GM23338 (cell line): ENCODE data around the gene C4orf17. TPM values are rescaled to one million over a fixed set of nuclear protein-coding genes. Genes with fewer than 3 reads are reported as not detected.

Experiments used
- ATAC-seq: fragments of 200-7000 bp; cut with Tn5 transposase; 3 replicates; pipeline ENCODE4 v1.9.1; 2020
- DNase-seq: peaks from one replicate; pipeline ENCODE4 v3.0.0-alpha.2; 2015; ENCODE audit warnings: low spot score
- H2AFZ ChIP-seq: fragments of 200-600 bp; sonication (generic); 2 replicates; pipeline ENCODE4 v1.8.0; 2016; ENCODE audit warnings: antibody characterized with exemption, mild to moderate bottlenecking, moderate library complexity
- H3F3A ChIP-seq: fragments of 200-600 bp; sonication (generic); replicated peaks from 2 replicates; pipeline ENCODE4 v1.8.0; 2017; ENCODE audit warnings: antibody characterized with exemption, mixed run types, low read depth
- H3K27ac ChIP-seq: fragments of 200-600 bp; sonication (generic); 2 replicates; pipeline ENCODE4 v1.6.1; 2016; ENCODE audit warnings: low read depth
- H3K27me3 ChIP-seq: fragments of 200-600 bp; sonication (generic); 2 replicates; pipeline ENCODE4 v1.8.0; 2016; ENCODE audit warnings: mild to moderate bottlenecking, mixed run types, moderate library complexity; ENCODE audit not compliant: insufficient read depth
- H3K36me3 ChIP-seq: fragments of 200-600 bp; sonication (generic); 2 replicates; pipeline ENCODE4 v1.8.0; 2016; ENCODE audit warnings: mild to moderate bottlenecking; ENCODE audit not compliant: insufficient read depth
- H3K4me1 ChIP-seq: fragments of 200-600 bp; sonication (generic); 2 replicates; pipeline ENCODE4 v1.8.0; 2016; ENCODE audit warnings: mild to moderate bottlenecking, moderate library complexity; ENCODE audit not compliant: insufficient read depth
- H3K4me2 ChIP-seq: fragments of 200-600 bp; sonication (generic); 2 replicates; pipeline ENCODE4 v1.7.1; 2017; ENCODE audit warnings: mixed run types
- H3K4me3 ChIP-seq: fragments of 200-600 bp; sonication (generic); 2 replicates; pipeline ENCODE4 v1.6.1; 2016; ENCODE audit warnings: mixed run types
- H3K79me2 ChIP-seq: fragments of 200-600 bp; sonication (generic); replicated peaks from 2 replicates; pipeline ENCODE4 v1.8.0; 2017; ENCODE audit warnings: mild to moderate bottlenecking; ENCODE audit not compliant: insufficient read depth
- H3K9me2 ChIP-seq: fragments of 200-600 bp; sonication (generic); 2 replicates; pipeline ENCODE4 v1.8.0; 2017; ENCODE audit not compliant: insufficient read depth
- H4K20me1 ChIP-seq: fragments of 200-600 bp; sonication (generic); replicated peaks from 2 replicates; pipeline ENCODE4 v1.8.0; 2017; ENCODE audit warnings: mild to moderate bottlenecking; ENCODE audit not compliant: insufficient read depth
- H3K27ac Mint-ChIP-seq: 2 replicates; pipeline ENCODE4 v1.8.0; 2020; ENCODE audit warnings: inconsistent platforms, mild to moderate bottlenecking, moderate library complexity, mixed read lengths
- H3K27me3 Mint-ChIP-seq: 3 replicates; pipeline ENCODE4 v1.8.0; 2022; ENCODE audit warnings: low read depth, mild to moderate bottlenecking, moderate library complexity, mixed read lengths, inconsistent platforms; ENCODE audit not compliant: insufficient read depth, poor library complexity
- H3K36me3 Mint-ChIP-seq: 3 replicates; pipeline ENCODE4 v1.8.0; 2021; ENCODE audit warnings: low read depth, mild to moderate bottlenecking, inconsistent platforms, moderate library complexity, mixed read lengths
- H3K4me1 Mint-ChIP-seq: 3 replicates; pipeline ENCODE4 v1.8.0; 2020; ENCODE audit warnings: mild to moderate bottlenecking, inconsistent platforms, mixed read lengths
- H3K4me3 Mint-ChIP-seq: 3 replicates; pipeline ENCODE4 v1.8.0; 2021; ENCODE audit warnings: moderate library complexity, mild to moderate bottlenecking, inconsistent platforms, mixed read lengths
- H3K9me3 Mint-ChIP-seq: 3 replicates; pipeline ENCODE4 v1.8.0; 2020; ENCODE audit warnings: moderate library complexity, mild to moderate bottlenecking, inconsistent platforms, mixed read lengths
- CREB1 ChIP-seq: fragments of 250-450 bp; sonication (Bioruptor Pico); IDR thresholded peaks from 2 replicates; pipeline ENCODE4 v1.5.0; 2020; ENCODE audit warnings: low read depth, mild to moderate bottlenecking, moderate library complexity
- ETS1 ChIP-seq: IDR thresholded peaks from 2 replicates; pipeline ENCODE4 v1.6.1; 2016; ENCODE audit warnings: antibody characterized with exemption
- EZH2phosphoT487 ChIP-seq: fragments of 200-600 bp; sonication (generic); IDR thresholded peaks from one replicate; pipeline ENCODE4 v1.8.1; 2018; ENCODE audit warnings: antibody characterized with exemption; ENCODE audit not compliant: unreplicated experiment
- JUNB ChIP-seq: IDR thresholded peaks from one replicate; pipeline ENCODE4 v1.6.1; 2016; ENCODE audit warnings: antibody characterized with exemption; ENCODE audit not compliant: unreplicated experiment
- NANOG ChIP-seq: IDR thresholded peaks from 2 replicates; pipeline ENCODE4 v1.6.1; 2016; ENCODE audit warnings: antibody characterized with exemption, borderline replicate concordance
- POLR2AphosphoS5 ChIP-seq: IDR thresholded peaks from 2 replicates; pipeline ENCODE4 v1.6.1; 2016; ENCODE audit warnings: antibody characterized with exemption, low read depth
- ZNF114 ChIP-seq: fragments of 250-450 bp; sonication (Bioruptor Pico); IDR thresholded peaks from 2 replicates; pipeline ENCODE4 v1.5.0; 2020; ENCODE audit warnings: mild to moderate bottlenecking, moderate library complexity
- ZNF331 ChIP-seq: fragments of 250-450 bp; sonication (Bioruptor Pico); IDR thresholded peaks from 2 replicates; pipeline ENCODE4 v1.5.0; 2020; ENCODE audit warnings: low read depth, mild to moderate bottlenecking, moderate library complexity
- ZNF462 ChIP-seq: fragments of 250-450 bp; sonication (Bioruptor Pico); IDR thresholded peaks from 2 replicates; pipeline ENCODE4 v1.5.0; 2020; ENCODE audit warnings: mild to moderate bottlenecking, moderate library complexity
- polyA plus RNA-seq: library from polyadenylated mRNA; unstranded; fragments of >200 nt; fragmentation: Nextera tagmentation; extraction: Ambion mirVana; gene quantifications from 2 replicates; pipeline ENCODE4 v1.2.1, GENCODE V29; 2016
- total RNA-seq: library from RNA; depleted of rRNA; stranded (reverse); fragments of >200 nt; shearing (Covaris generic); gene quantifications from 2 replicates; pipeline ENCODE4 v1.2.3, GENCODE V29; 2014

C4orf17 gene
- total and polyA plus RNA-seq, 2 experiments from 2014 or later = not detected

GRCh38 chr4:99473131-99473530 is 37.7 kb upstream of the C4orf17 start (continued):
- TF ChIP-seq ZNF462 (CRISPR knock-in tag) (no peak), JUNB (no peak), ZNF114 (CRISPR knock-in tag) (no peak), ZNF331 (no peak), CREB1 (CRISPR knock-in tag) (no peak)

- H3K27ac Mint-ChIP-seq = no peak overlapping the region
- Histone ChIP-seq H3K36me3 (peaks cover 9% of the 10 kb centered on the region; the same call in 1 of the 2 replicates), H3K4me2 (no peak overlapping the region), H4K20me1 (no peaks in the 10 kb centered on the region), H3K4me1 (no peaks in the 10 kb centered on the region), H2AFZ (no peak overlapping the region), H3K79me2 (no peaks in the 10 kb centered on the region), H3K4me3 (no peak overlapping the region), H3K9me2 (no peaks in the 10 kb centered on the region), H3F3A (no peaks in the 10 kb centered on the region), H3K27me3 (no peaks in the 10 kb centered on the region), H3K27ac (no peak overlapping the region)
- ATAC-seq (no peak), DNase-seq (no peak)
- H3K4me1 Mint-ChIP-seq = no peaks in the 10 kb centered on the region
- H3K4me3 Mint-ChIP-seq = no peak overlapping the region
- H3K27me3 Mint-ChIP-seq = peaks cover 2% of the 10 kb centered on the region
- peaks cover 76% of the 10 kb centered on the region for H3K9me3 Mint-ChIP-seq
- H3K36me3 Mint-ChIP-seq = peaks cover 41% of the 10 kb centered on the region
- TF ChIP-seq ZNF331 = no peak
- no peak for TF ChIP-seq JUNB
- no peak for TF ChIP-seq ZNF114 (CRISPR knock-in tag)
- no peak for TF ChIP-seq EZH2phosphoT487
- no peak for TF ChIP-seq NANOG
- no peak for TF ChIP-seq CREB1 (CRISPR knock-in tag)
- no peak for TF ChIP-seq ETS1
- no peak for TF ChIP-seq POLR2AphosphoS5
- TF ChIP-seq ZNF462 (CRISPR knock-in tag) = no peak
Observed at GRCh38 chr4:99483636-99484035, 27.2 kb upstream of the C4orf17 start.
